H1 (cell line): ENCODE measurements around the gene SYT13. TPM values are rescaled to one million over a fixed set of nuclear protein-coding genes. Genes with fewer than 3 reads are reported as not detected.

ENCODE experiments used
- CTCF ChIA-PET: fragments of 300-600 bp; sonication (Branson Sonifier 250); formaldehyde crosslinking; loops from one replicate; lab custom pipeline; 2021; ENCODE audit not compliant: partially characterized antibody; lab: Charles Lee
- POLR2A ChIA-PET: fragments of 300-600 bp; sonication (Branson Sonifier 250); formaldehyde crosslinking; loops from one replicate; lab custom pipeline; 2021; ENCODE audit warnings: inconsistent platforms; ENCODE audit not compliant: partially characterized antibody; lab: Charles Lee
- DNase-seq, 2 experiments: peaks; one replicate each; pipeline versions ENCODE4 v3.0.0 to v3.0.0-alpha.2; 2010 to 2022; ENCODE audit warnings: low spot score in 2 of 2, low read depth in 1 of 2, mixed read lengths in 1 of 2
- FAIRE-seq: peaks from 2 replicates; lab custom pipeline; 2011; peaks lifted over from hg19 to GRCh38; lab: Jason Lieb, UNC
- H2AFZ ChIP-seq: 2 replicates; pipeline ENCODE4 v1.8.1; 2012; ENCODE audit warnings: low read length, inconsistent platforms
- H2AK5ac ChIP-seq: 2 replicates; pipeline ENCODE4 v1.6.1; 2013; ENCODE audit warnings: low read depth, low read length
- H2BK120ac ChIP-seq: replicated peaks from 2 replicates; pipeline ENCODE3; 2013; ENCODE audit warnings: low read depth, low read length, inconsistent platforms
- H2BK12ac ChIP-seq: 2 replicates; pipeline ENCODE4 v1.6.1; 2013; ENCODE audit warnings: low read depth, low read length
- H2BK15ac ChIP-seq: 2 replicates; pipeline ENCODE4 v1.6.1; 2013; ENCODE audit warnings: low read length
- H2BK20ac ChIP-seq: 2 replicates; pipeline ENCODE4 v1.6.1; 2013; ENCODE audit warnings: low read length
- H2BK5ac ChIP-seq: 2 replicates; pipeline ENCODE4 v1.6.1; 2013; ENCODE audit warnings: low read depth, low read length
- H3K14ac ChIP-seq: 2 replicates; pipeline ENCODE4 v1.6.1; 2013; ENCODE audit warnings: inconsistent platforms; ENCODE audit not compliant: insufficient read length
- H3K18ac ChIP-seq: 2 replicates; pipeline ENCODE4 v1.6.1; 2013; ENCODE audit warnings: low read length; ENCODE audit errors: extremely low read depth
- H3K23ac ChIP-seq: 2 replicates; pipeline ENCODE4 v1.6.1; 2013; ENCODE audit warnings: inconsistent platforms; ENCODE audit not compliant: insufficient read length
- H3K23me2 ChIP-seq: 2 replicates; pipeline ENCODE4 v1.6.1; 2013; ENCODE audit warnings: low read depth, low read length
- H3K27ac ChIP-seq: 2 replicates; pipeline ENCODE4 v1.6.1; 2011; ENCODE audit warnings: low read depth, low read length, inconsistent platforms
- H3K27me3 ChIP-seq, 4 experiments: replicated peaks in 1 of 4; 1 replicate in 1 of 4; 2 replicates in 3 of 4; pipeline versions ENCODE4 v1.6.1 to v1.8.1; 2011 to 2013; ENCODE audit warnings: low read length in 3 of 4, mild to moderate bottlenecking in 3 of 4, inconsistent platforms in 2 of 4, mixed read lengths in 2 of 4, moderate library complexity in 1 of 4; ENCODE audit not compliant: control insufficient read depth in 3 of 4, insufficient read depth in 3 of 4; ENCODE audit errors: extremely low read depth in 1 of 4
- H3K36me3 ChIP-seq, 4 experiments: 2 replicates each; pipeline versions ENCODE4 v1.6.1 to v1.8.1; 2011 to 2013; ENCODE audit warnings: mild to moderate bottlenecking in 4 of 4, low read length in 3 of 4, moderate library complexity in 2 of 4, control low read depth in 1 of 4, inconsistent platforms in 1 of 4; ENCODE audit not compliant: insufficient read depth in 4 of 4, control insufficient read depth in 2 of 4
- H3K4ac ChIP-seq: replicated peaks from 2 replicates; pipeline ENCODE3; 2013; ENCODE audit warnings: low read length, low read depth, mixed read lengths, inconsistent platforms; ENCODE audit not compliant: insufficient read length
- H3K4me1 ChIP-seq, 4 experiments: replicated peaks in 1 of 4; 1 replicate in 1 of 4; 2 replicates in 3 of 4; pipeline versions ENCODE4 v1.6.1 to v1.8.1; 2011 to 2013; ENCODE audit warnings: low read length in 3 of 4, inconsistent platforms in 2 of 4, mixed read lengths in 1 of 4; ENCODE audit not compliant: insufficient read depth in 4 of 4, control insufficient read depth in 3 of 4
- H3K4me2 ChIP-seq, 2 experiments: 2 replicates each; pipeline versions ENCODE4 v1.6.1 to v1.8.1; 2011 to 2013; ENCODE audit warnings: low read depth in 2 of 2, low read length in 2 of 2, control low read depth in 1 of 2, inconsistent platforms in 1 of 2, mild to moderate bottlenecking in 1 of 2; ENCODE audit not compliant: insufficient read depth in 1 of 2
- H3K4me3 ChIP-seq, 4 experiments: fragments of 200-600, 300-600 bp in 1 of 4; sonication (generic), shearing (Covaris generic), sonication (Bioruptor Twin) in 1 of 4; 2 replicates each; pipeline versions ENCODE4 v1.5.1 to v1.8.1; 2011 to 2016; ENCODE audit warnings: low read length in 4 of 4, low read depth in 3 of 4, control low read depth in 2 of 4, inconsistent platforms in 2 of 4, mild to moderate bottlenecking in 2 of 4, mixed read lengths in 1 of 4, moderate library complexity in 1 of 4; ENCODE audit not compliant: insufficient read depth in 2 of 4; ENCODE audit errors: extremely low read depth in 1 of 4
- H3K56ac ChIP-seq: replicated peaks from 2 replicates; pipeline ENCODE3; 2013; ENCODE audit warnings: low read depth, mild to moderate bottlenecking, mixed read lengths, low read length, inconsistent platforms; ENCODE audit not compliant: insufficient read length
- H3K79me1 ChIP-seq: 2 replicates; pipeline ENCODE4 v1.6.1; 2013; ENCODE audit warnings: low read depth, low read length, control low read depth
- H3K79me2 ChIP-seq, 2 experiments: 2 replicates each; pipeline versions ENCODE4 v1.6.1 to v1.8.1; 2012 to 2013; ENCODE audit warnings: low read length in 2 of 2, mild to moderate bottlenecking in 2 of 2, inconsistent platforms in 1 of 2; ENCODE audit not compliant: insufficient read depth in 2 of 2, control insufficient read depth in 1 of 2
- H3K9ac ChIP-seq, 4 experiments: replicated peaks in 1 of 4; 1 replicate in 1 of 4; 2 replicates in 3 of 4; pipeline versions ENCODE4 v1.6.1 to v1.8.1; 2011 to 2013; ENCODE audit warnings: low read depth in 3 of 4, low read length in 3 of 4, control low read depth in 2 of 4, mild to moderate bottlenecking in 2 of 4, moderate library complexity in 2 of 4, inconsistent platforms in 1 of 4; ENCODE audit errors: extremely low read depth in 1 of 4
- H3K9me3 ChIP-seq, 2 experiments: 2 replicates each; pipeline versions ENCODE4 v1.6.1 to v1.8.1; 2012 to 2013; ENCODE audit warnings: mild to moderate bottlenecking in 2 of 2, moderate library complexity in 2 of 2, control low read depth in 1 of 2, inconsistent platforms in 1 of 2, low read depth in 1 of 2, low read length in 1 of 2, mixed read lengths in 1 of 2; ENCODE audit not compliant: insufficient read depth in 2 of 2
- H4K20me1 ChIP-seq, 2 experiments: replicated peaks in 1 of 2; 2 replicates each; pipeline versions ENCODE3 to v1.8.1; 2011 to 2013; ENCODE audit warnings: inconsistent platforms in 2 of 2, low read length in 2 of 2, mild to moderate bottlenecking in 1 of 2; ENCODE audit not compliant: insufficient read depth in 2 of 2, control insufficient read depth in 1 of 2
- H4K5ac ChIP-seq: 2 replicates; pipeline ENCODE4 v1.6.1; 2013; ENCODE audit warnings: low read length, low read depth, mixed read lengths, inconsistent platforms; ENCODE audit not compliant: insufficient read length
- H4K8ac ChIP-seq: 2 replicates; pipeline ENCODE4 v1.8.0; 2013; ENCODE audit warnings: mild to moderate bottlenecking, moderate library complexity, low read length, inconsistent platforms; ENCODE audit not compliant: insufficient read depth; ENCODE audit errors: extremely low read depth
- H4K91ac ChIP-seq: replicated peaks from 2 replicates; pipeline ENCODE3; 2013; ENCODE audit warnings: low read length, mixed read lengths, inconsistent platforms; ENCODE audit not compliant: insufficient read length
- JUND ChIP-seq: IDR thresholded peaks from 2 replicates; pipeline ENCODE4 v1.6.1; 2011; ENCODE audit warnings: mild to moderate bottlenecking, improper control_type of control experiment, low read length
- WGBS, 2 experiments: shearing (Covaris generic) in 1 of 2; methylation state at CpG; one replicate each; pipeline versions ENCODE4 v1.1.6 to v1.1.7; 2013 to 2015; ENCODE audit warnings: low lambda C conversion rate in 2 of 2, mixed read lengths in 2 of 2, inconsistent platforms in 1 of 2, low coverage in 1 of 2, missing lambda C conversion rate in 1 of 2; ENCODE audit not compliant: insufficient replicate concordance in 2 of 2, insufficient coverage in 1 of 2, insufficient read length in 1 of 2; ENCODE audit errors: extremely low coverage in 1 of 2, missing lambda C conversion rate in 1 of 2; 5-methylcytosine and 5-hydroxymethylcytosine counted together
- polyA plus RNA-seq, 7 experiments: library from polyadenylated mRNA; depleted of rRNA in 3 of 7; stranded (reverse) in 5 of 7; unstranded in 2 of 7; fragments of >200 nt in 5 of 7; fragments of 200-250 nt in 2 of 7; gene quantifications; 1 replicate in 5 of 7; 2 replicates in 1 of 7; 4 replicates in 1 of 7; pipeline versions ENCODE4 v1.2.1 to v1.2.3, GENCODE V29; 2011 to 2013; ENCODE audit warnings: missing spikeins in 2 of 7, mixed read lengths in 2 of 7
- total RNA-seq: library from RNA; stranded (reverse); fragmentation: NEBNext Ultra II Directional; extraction: Animal tissue kit (Norgen Biotek cat#: 25700); gene quantifications from 2 replicates; pipeline ENCODE4 v1.2.1, GENCODE V29; 2021

The SYT13 gene
- total and polyA plus RNA-seq, 2 of the 8 experiments (the other 6 are each of a cell fraction or from before 2014, with no cell fraction given) = 4.8 to 13.2 TPM

DNA sequence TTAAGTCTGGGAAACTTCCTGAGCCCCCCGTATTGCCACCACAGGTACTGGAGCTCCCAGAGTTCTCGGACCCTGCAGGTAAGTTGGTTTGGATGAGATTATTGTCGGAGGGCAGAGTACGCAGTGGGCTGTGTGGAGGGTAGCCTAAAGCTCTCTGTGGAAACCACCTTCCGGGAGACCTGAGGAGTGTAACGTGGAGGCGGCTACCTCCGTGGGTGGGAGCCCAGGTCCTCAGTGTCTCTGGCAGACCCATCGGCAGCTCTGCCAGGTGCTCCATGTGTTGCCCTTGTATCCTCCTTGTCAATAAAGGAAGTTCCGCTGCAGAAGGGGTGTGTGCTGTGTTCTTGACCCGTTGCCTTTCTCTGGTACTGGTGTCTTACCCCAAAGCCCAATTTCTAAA lies 61.4 kb downstream of the SYT13 start:
- Histone ChIP-seq H3K4ac (no peak overlapping the region), H3K23me2 (no peaks in the 10 kb centered on the region), H2BK5ac (no peak overlapping the region), H3K27ac (no peak overlapping the region), H4K8ac (no peak overlapping the region), H3K9ac (no peak overlapping the region), H2BK12ac (no peak overlapping the region), H3K9me3 (no peaks in the 10 kb centered on the region), H3K56ac (no peak overlapping the region), H2AFZ (no peak overlapping the region), H3K23ac (no peak overlapping the region), H4K20me1 (peaks cover 0 to 2% of the 10 kb centered on the region in 2 experiments), H4K5ac (no peak overlapping the region), H2BK20ac (no peak overlapping the region), H3K14ac (no peak overlapping the region), H3K27me3 (no peaks in the 10 kb centered on the region; a peak in 1 of 7 replicates), H3K79me2 (no peaks in the 10 kb centered on the region), H3K36me3 (peaks cover 0 to 10% (median 4%) of the 10 kb centered on the region in 4 experiments; a peak in 3 of 8 replicates), H3K4me3 (no peak overlapping the region)
- no peak for DNase-seq
- WGBS, 2 experiments = 94% methylated on average over 10 of the region's 11 CpGs; no CpG with 5 or more reads in 1 of the 2 experiments
- POLR2A ChIA-PET = no interaction called here
- TF ChIP-seq JUND = no peak
- TF ChIP-seq, all 59 proteins: peak for 0
- Histone ChIP-seq H3K4me1 (no peaks in the 10 kb centered on the region), H2BK120ac (no peak overlapping the region), H3K79me1 (no peaks in the 10 kb centered on the region), H3K4me2 (no peak overlapping the region), H4K91ac (no peak overlapping the region), H2BK15ac (no peak overlapping the region), H2AK5ac (no peak overlapping the region), H3K18ac (no peak overlapping the region)
- CTCF ChIA-PET = interaction anchor here (1.0 to 10.0 kb wide), 4 partner anchors 10 to 107 kb away, joined by 3 to 61 read pairs (median 3); no protein-coding TSS in a partner anchor
- no peak for FAIRE-seq
